ENCODE results near the gene CEMIP. TPM values are rescaled to one million over a fixed set of nuclear protein-coding genes. Genes with fewer than 3 reads are reported as not detected.

Gene CEMIP
- total and polyA plus RNA-seq, 10 of the 15 experiments (the other 5 are each of a cell fraction or from before 2014, with no cell fraction given), result 0.01 to 0.44 (median 0.16) TPM; not detected in 6

GRCh38 chr15:80841541-80841940 lies 62.4 kb downstream of the CEMIP start:
- POLR2A ChIA-PET, result no interaction called here

GRCh38 chr15:80844011-80844732 lies 65.0 kb downstream of the CEMIP start:
- RAD21 ChIA-PET (ENCODE audit: unreplicated experiment), result no interaction called here
- no peak for TF ChIP-seq YBX1 (IDR thresholded peaks at IDR 0.05)
- no peak for TF ChIP-seq CREB1 (IDR thresholded peaks at IDR 0.05; ENCODE audit: low read depth)
- TF ChIP-seq POU2F2 (IDR thresholded peaks at IDR 0.05; ENCODE audit: borderline replicate concordance, low read depth, low read length), result no peak
- no peak for TF ChIP-seq CBFB (IDR thresholded peaks at IDR 0.05; ENCODE audit: low read depth)
- TF ChIP-seq TAF1 (IDR thresholded peaks at IDR 0.05; ENCODE audit: borderline replicate concordance, low read depth, low read length), result no peak
- POLR2A ChIA-PET, result no interaction called here
- H3K4me3 ChIP-seq, result no peak overlapping the region
- H3K36me3 ChIP-seq (ENCODE audit: control insufficient read depth in 2 of 2, insufficient read depth in 2 of 2, low read length in 1 of 2), result no peaks in the 10 kb centered on the region
- ATAC-seq (no peak), FAIRE-seq (no peak), DNase-seq (ENCODE audit: low read depth, low spot score) (no peak)
- no peaks in the 10 kb centered on the region for H4K20me1 ChIP-seq (ENCODE audit: control insufficient read depth, insufficient read depth)
- intact Hi-C loops (cut with micrococcal nuclease; ENCODE audit: unreplicated experiment) (no loop called here), in situ Hi-C loops (cut with MboI) (no loop called here)
- H2AFZ ChIP-seq (ENCODE audit: control insufficient read depth, low read depth, low read length), result no peak overlapping the region
- 35% methylated on average over 11 of the region's 11 CpGs for WGBS (ENCODE audit: insufficient coverage, insufficient replicate concordance, low lambda C conversion rate, missing lambda C conversion rate)
- H3K9ac ChIP-seq (ENCODE audit: control insufficient read depth, insufficient read depth, low read length), result no peak overlapping the region
- CTCF ChIA-PET, result interaction anchor here (0.6 to 0.9 kb wide), 2 partner anchors 68 to 1265 kb away, joined by 3 to 4 read pairs; no protein-coding TSS in a partner anchor
- H3K9me3 ChIP-seq (replicated peaks; ENCODE audit: control insufficient read depth, insufficient read depth, low read length), result no peaks in the 10 kb centered on the region
- no peak overlapping the region for H3K4me2 ChIP-seq (ENCODE audit: control insufficient read depth, insufficient read depth)
- no peak overlapping the region for H3K27ac ChIP-seq (ENCODE audit: control insufficient read depth, insufficient read depth)
- H3K79me2 ChIP-seq (ENCODE audit: control insufficient read depth, insufficient read depth, low read length), result no peaks in the 10 kb centered on the region
- H3K4me1 ChIP-seq (ENCODE audit: control insufficient read depth, insufficient read depth, low read length), result no peaks in the 10 kb centered on the region
- no TSS peak for BruUV-seq (replicated peaks)
- peaks cover 0 to 1% of the 10 kb centered on the region in 2 experiments; a peak in 2 of 4 replicates for H3K27me3 ChIP-seq (replicated peaks in 1 of 2; ENCODE audit: control insufficient read depth in 2 of 2, insufficient read depth in 2 of 2, low read length in 1 of 2)
- SMC1A ChIA-PET (ENCODE audit: uncharacterized antibody, unreplicated experiment), result no interaction called here

More at GRCh38 chr15:80841541-80841940, 62.4 kb downstream of the CEMIP start:
- BruUV-seq (replicated peaks), result no TSS peak
- Histone ChIP-seq H3K4me1 (ENCODE audit: control insufficient read depth, insufficient read depth, low read length) (no peaks in the 10 kb centered on the region), H2AFZ (ENCODE audit: control insufficient read depth, low read depth, low read length) (no peak overlapping the region), H3K36me3 (ENCODE audit: control insufficient read depth in 2 of 2, insufficient read depth in 2 of 2, low read length in 1 of 2) (no peaks in the 10 kb centered on the region), H3K4me3 (no peak overlapping the region), H3K9me3 (replicated peaks; ENCODE audit: control insufficient read depth, insufficient read depth, low read length) (no peaks in the 10 kb centered on the region), H3K27ac (ENCODE audit: control insufficient read depth, insufficient read depth) (no peak overlapping the region), H3K79me2 (ENCODE audit: control insufficient read depth, insufficient read depth, low read length) (no peaks in the 10 kb centered on the region), H3K9ac (ENCODE audit: control insufficient read depth, insufficient read depth, low read length) (no peak overlapping the region), H3K4me2 (ENCODE audit: control insufficient read depth, insufficient read depth) (no peak overlapping the region), H4K20me1 (ENCODE audit: control insufficient read depth, insufficient read depth) (no peaks in the 10 kb centered on the region), H3K27me3 (replicated peaks in 1 of 2; ENCODE audit: control insufficient read depth in 2 of 2, insufficient read depth in 2 of 2, low read length in 1 of 2) (peaks cover under 1 to 1% of the 10 kb centered on the region in 2 experiments; a peak in 3 of 4 replicates)
- no peak for FAIRE-seq
- ChIA-PET SMC1A (ENCODE audit: uncharacterized antibody, unreplicated experiment) (no interaction called here), CTCF (interaction anchor here (0.8 kb wide), 1 partner anchor 15 kb away, joined by 3 read pairs; no protein-coding TSS in a partner anchor), RAD21 (ENCODE audit: unreplicated experiment) (no interaction called here)
- no peak for ATAC-seq
- peak; percentile 75 for TF ChIP-seq NFYB (IDR thresholded peaks at IDR 0.05; ENCODE audit: insufficient read depth, low read depth, low read length)
- TF ChIP-seq JUNB (IDR thresholded peaks at IDR 0.05), result no peak
- intact Hi-C loops (cut with micrococcal nuclease; ENCODE audit: unreplicated experiment), result no loop called here
- in situ Hi-C loops (cut with MboI), result no loop called here
- no peak for DNase-seq (ENCODE audit: low read depth, low spot score)
- WGBS (ENCODE audit: insufficient coverage, insufficient replicate concordance, low lambda C conversion rate, missing lambda C conversion rate), result 24% methylated on average over 5 of the region's 5 CpGs

Measured in GM12878 (cell line).